ENCODE measurements around the gene OTUD5. TPM values are rescaled to one million over a fixed set of nuclear protein-coding genes. Genes with fewer than 3 reads are reported as not detected.

Gene OTUD5
- total RNA-seq, 1 donor = 26.0 TPM

- no peak for DNase-seq (ENCODE audit: low read depth)
- TF ChIP-seq CTCF (IDR thresholded peaks at IDR 0.05; ENCODE audit: insufficient read depth, low read length) = no peak
- H3K4me3 ChIP-seq (ENCODE audit: low read depth, low read length) = no peak overlapping the region
Observed at GRCh38 chrX:48905090-48905790, 52.2 kb downstream of the OTUD5 start.

- DNase-seq (ENCODE audit: low read depth) = no peak
- no peak overlapping the region for H3K4me3 ChIP-seq (ENCODE audit: low read depth, low read length)
- no peak for TF ChIP-seq CTCF (IDR thresholded peaks at IDR 0.05; ENCODE audit: insufficient read depth, low read length)
Observed at GRCh38 chrX:48904626-48905025, 52.8 kb downstream of the OTUD5 start.

GRCh38 chrX:48904180-48904579 is 53.2 kb downstream of the OTUD5 start:
- no peak for TF ChIP-seq CTCF (IDR thresholded peaks at IDR 0.05; ENCODE audit: insufficient read depth, low read length)
- no peak overlapping the region for H3K4me3 ChIP-seq (ENCODE audit: low read depth, low read length)
- no peak for DNase-seq (ENCODE audit: low read depth)

GRCh38 chrX:48903290-48903689 is 54.1 kb downstream of the OTUD5 start:
- no peak for TF ChIP-seq CTCF (IDR thresholded peaks at IDR 0.05; ENCODE audit: insufficient read depth, low read length)
- H3K4me3 ChIP-seq (ENCODE audit: low read depth, low read length) = no peak overlapping the region
- no peak for DNase-seq (ENCODE audit: low read depth)

- no peak for TF ChIP-seq CTCF (IDR thresholded peaks at IDR 0.05; ENCODE audit: insufficient read depth, low read length)
- no peak overlapping the region for H3K4me3 ChIP-seq (ENCODE audit: low read depth, low read length)
- no peak for DNase-seq (ENCODE audit: low read depth)
Observed at GRCh38 chrX:48902776-48903175, 54.6 kb downstream of the OTUD5 start.

GRCh38 chrX:48902135-48902534 is 55.3 kb downstream of the OTUD5 start:
- TF ChIP-seq CTCF (IDR thresholded peaks at IDR 0.05; ENCODE audit: insufficient read depth, low read length) = no peak
- no peak for DNase-seq (ENCODE audit: low read depth)
- no peak overlapping the region for H3K4me3 ChIP-seq (ENCODE audit: low read depth, low read length)

GRCh38 chrX:48901069-48901468 is 56.3 kb downstream of the OTUD5 start:
- no peak overlapping the region for H3K4me3 ChIP-seq (ENCODE audit: low read depth, low read length)
- no peak for DNase-seq (ENCODE audit: low read depth)
- TF ChIP-seq CTCF (IDR thresholded peaks at IDR 0.05; ENCODE audit: insufficient read depth, low read length) = no peak
